HS-5 (cell line): ENCODE data around the gene TLE3.

ENCODE experiments used
- DNase-seq: peaks from one replicate; pipeline ENCODE4 v3.0.0-alpha.2; 2012; ENCODE audit warnings: low read depth

Gene TLE3

GRCh38 chr15:70062321-70062956 lies 35.3 kb downstream of the TLE3 start:
- DNase-seq = no peak

- DNase-seq = no peak
Measured at GRCh38 chr15:70061696-70062270, 35.9 kb downstream of the TLE3 start.

- no peak for DNase-seq
Measured at GRCh38 chr15:70060993-70061305, 36.8 kb downstream of the TLE3 start.

GRCh38 chr15:70060214-70060992 lies 37.3 kb downstream of the TLE3 start:
- no peak for DNase-seq

- no peak for DNase-seq
Measured at GRCh38 chr15:70059476-70060213, 38.1 kb downstream of the TLE3 start.

- no peak for DNase-seq
Measured at GRCh38 chr15:70058642-70059360, 38.9 kb downstream of the TLE3 start.

GRCh38 chr15:70057931-70058641 lies 39.6 kb downstream of the TLE3 start:
- DNase-seq = no peak

- DNase-seq = no peak
Measured at GRCh38 chr15:70056091-70056680, 41.5 kb downstream of the TLE3 start.

- no peak for DNase-seq
Measured at GRCh38 chr15:70055601-70056051, 42.1 kb downstream of the TLE3 start.

- no peak for DNase-seq
Measured at GRCh38 chr15:70054884-70055387, 42.8 kb downstream of the TLE3 start.

GRCh38 chr15:70054366-70054765 lies 43.4 kb downstream of the TLE3 start:
- DNase-seq = no peak

- DNase-seq = no peak
Measured at GRCh38 chr15:70053716-70054229, 43.9 kb downstream of the TLE3 start.

- DNase-seq = no peak
Measured at GRCh38 chr15:70053001-70053715, 44.6 kb downstream of the TLE3 start.

- no peak for DNase-seq
Measured at GRCh38 chr15:70051948-70052633, 45.6 kb downstream of the TLE3 start.

- no peak for DNase-seq
Measured at GRCh38 chr15:70050970-70051369, 46.7 kb downstream of the TLE3 start.

GRCh38 chr15:70050441-70050840 lies 47.3 kb downstream of the TLE3 start:
- no peak for DNase-seq

GRCh38 chr15:70049701-70050301 lies 47.9 kb downstream of the TLE3 start:
- no peak for DNase-seq

- no peak for DNase-seq
Measured at GRCh38 chr15:70048578-70049514, 48.9 kb downstream of the TLE3 start.
